ENCODE results near the gene FGF2.

- no peak for TF ChIP-seq TAF1 (IDR thresholded peaks at IDR 0.05; ENCODE audit: borderline replicate concordance, insufficient read depth, low read length)
- no peak for TF ChIP-seq SIN3A (IDR thresholded peaks at IDR 0.05; ENCODE audit: borderline replicate concordance, insufficient read depth, low read length)
- TF ChIP-seq POLR2AphosphoS5 (IDR thresholded peaks at IDR 0.05; ENCODE audit: low read depth, low read length): no peak
Observed at GRCh38 chr4:122823476-122823875, 3.2 kb upstream of the FGF2 start.

Measured in PFSK-1 (cell line).